Cardiac muscle cell (in vitro differentiated cells and primary cell): Measurements from ENCODE around the gene RASL11B. TPM values are rescaled to one million over a fixed set of nuclear protein-coding genes. Genes with fewer than 3 reads are reported as not detected.

Experiments used
- DNase-seq, 2 donors: peaks; one replicate each; pipeline versions ENCODE4 v3.0.0 to v3.0.0-alpha.2; 2010 to 2017; ENCODE audit warnings: low read depth in 1 of 2, low spot score in 1 of 2
- H3K27ac ChIP-seq: fragments of 200-600 bp; sonication (generic); 2 replicates; pipeline ENCODE4 v1.5.1; 2016
- H3K27me3 ChIP-seq: fragments of 200-600 bp; sonication (generic); 2 replicates; pipeline ENCODE4 v1.6.0; 2016; ENCODE audit warnings: control low read depth
- H3K36me3 ChIP-seq: fragments of 200-600 bp; sonication (generic); 2 replicates; pipeline ENCODE4 v1.5.1; 2016; ENCODE audit warnings: control low read depth
- H3K4me1 ChIP-seq: fragments of 200-600 bp; sonication (generic); 2 replicates; pipeline ENCODE4 v1.8.1; 2017; ENCODE audit warnings: low read depth, mild to moderate bottlenecking, mixed run types
- H3K4me3 ChIP-seq: fragments of 200-600 bp; sonication (generic); 2 replicates; pipeline ENCODE4 v1.5.1; 2016; ENCODE audit warnings: mild to moderate bottlenecking
- H3K9me3 ChIP-seq: fragments of 200-600 bp; sonication (generic); 2 replicates; pipeline ENCODE4 v1.5.1; 2017; ENCODE audit warnings: low read depth, mild to moderate bottlenecking, control low read depth
- CTCF ChIP-seq: IDR thresholded peaks from 2 replicates; pipeline ENCODE4 v1.5.1; 2012; ENCODE audit warnings: low read depth, mild to moderate bottlenecking, low read length
- polyA plus RNA-seq: library from polyadenylated mRNA; unstranded; fragments of >200 nt; fragmentation: Nextera tagmentation; extraction: Ambion mirVana; gene quantifications from 2 replicates; pipeline ENCODE4 v1.2.1, GENCODE V29; 2016
- total RNA-seq: library from RNA; depleted of rRNA; stranded (reverse); fragments of >200 nt; gene quantifications from 2 replicates; pipeline ENCODE4 v1.2.3, GENCODE V29; 2016

Gene RASL11B
- total RNA-seq: 37.5 and 50.0 TPM in 2 replicates
- 74.1 and 81.0 TPM in 2 replicates for polyA plus RNA-seq

GRCh38 chr4:52861879-52862616, at the start of gene RASL11B:
TSS of gene RASL11B (plus strand) at chr4:52862317. CDS start at chr4:52862508, 191 bp downstream.
- H3K27me3 ChIP-seq: no peaks in the 10 kb centered on the region
- peaks cover 15% of the 10 kb centered on the region for H3K36me3 ChIP-seq
- DNase-seq: peak; percentile 79 to 94
- peak within 1 kb of the TSS; percentile 60 for H3K4me3 ChIP-seq
- H3K4me1 ChIP-seq: peaks cover 26% of the 10 kb centered on the region
- TF ChIP-seq CTCF: no peak
- peak within 1 kb of the TSS; percentile 89 for H3K27ac ChIP-seq
- H3K9me3 ChIP-seq: no peaks in the 10 kb centered on the region

- Histone ChIP-seq H3K9me3 (no peaks in the 10 kb centered on the region), H3K4me3 (no peak overlapping the region), H3K36me3 (no peaks in the 10 kb centered on the region), H3K27me3 (no peaks in the 10 kb centered on the region), H3K27ac (no peak overlapping the region), H3K4me1 (no peaks in the 10 kb centered on the region)
- TF ChIP-seq CTCF: no peak
- no peak for DNase-seq
Measured at GRCh38 chr4:52813546-52813945, 48.6 kb upstream of the RASL11B start.

GRCh38 chr4:52822583-52822971, 39.5 kb upstream of the RASL11B start:
- no peak overlapping the region for H3K4me3 ChIP-seq
- H3K9me3 ChIP-seq: no peaks in the 10 kb centered on the region
- H3K36me3 ChIP-seq: no peaks in the 10 kb centered on the region
- no peak for TF ChIP-seq CTCF
- no peak overlapping the region for H3K27ac ChIP-seq
- peaks cover 19% of the 10 kb centered on the region for H3K4me1 ChIP-seq
- H3K27me3 ChIP-seq: no peaks in the 10 kb centered on the region
- DNase-seq: peak in 1 of 2 donors; percentile 40

- no peak for TF ChIP-seq CTCF
- no peaks in the 10 kb centered on the region for H3K27me3 ChIP-seq
Measured at GRCh38 chr4:52822972-52823701, 39.0 kb upstream of the RASL11B start.

DNA sequence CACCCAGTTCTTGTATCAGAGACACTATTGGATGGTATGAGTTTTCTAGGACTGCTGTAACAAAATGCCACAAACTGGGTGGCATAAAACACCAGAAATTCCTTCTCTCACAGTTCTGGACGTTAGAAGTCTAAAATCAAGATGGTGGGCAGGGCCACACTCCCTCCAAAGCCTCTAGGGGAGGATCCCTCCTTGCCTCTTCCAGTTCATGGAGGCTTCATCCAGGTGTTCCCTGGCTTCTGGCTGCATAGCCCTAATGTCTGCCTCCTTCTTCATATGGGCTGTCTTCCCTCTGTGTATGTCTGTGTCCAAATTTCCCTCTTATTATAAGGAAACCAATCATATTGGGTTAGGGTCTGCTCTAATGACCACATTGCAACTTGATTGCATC, 38.4 kb upstream of the RASL11B start:
- Histone ChIP-seq H3K4me1 (peaks cover 19% of the 10 kb centered on the region), H3K27ac (peak overlapping the region; percentile 97), H3K27me3 (no peaks in the 10 kb centered on the region), H3K36me3 (no peaks in the 10 kb centered on the region), H3K4me3 (no peak overlapping the region), H3K9me3 (no peaks in the 10 kb centered on the region)
- DNase-seq: no peak
- TF ChIP-seq CTCF: no peak

More at GRCh38 chr4:52822972-52823701, 39.0 kb upstream of the RASL11B start:
- DNase-seq: peak in 1 of 2 donors; percentile 79
- no peak overlapping the region for H3K4me3 ChIP-seq
- H3K36me3 ChIP-seq: no peaks in the 10 kb centered on the region
- H3K9me3 ChIP-seq: no peaks in the 10 kb centered on the region
- peak overlapping the region; percentile 97 for H3K27ac ChIP-seq
- peaks cover 19% of the 10 kb centered on the region for H3K4me1 ChIP-seq
